OCI-LY1 (cell line): Measurements from ENCODE around the gene ZBTB5.

Source experiments
- EZH2 ChIP-seq: fragments of 200-600 bp; sonication (generic), shearing (Covaris generic); IDR thresholded peaks from 2 replicates; pipeline ENCODE4 v1.8.0; 2017; ENCODE audit warnings: borderline replicate concordance, mixed run types, mild to moderate bottlenecking, antibody characterized with exemption, low read length, moderate library complexity, mixed read lengths
- TF ChIP-seq, protein P1 (sequence below): fragments of 200-600 bp; sonication (generic), shearing (Covaris generic); IDR thresholded peaks from 2 replicates; pipeline ENCODE4 v1.5.1; 2017; ENCODE audit warnings: mild to moderate bottlenecking, antibody characterized with exemption, low read length, moderate library complexity, mixed read lengths

DNA sequence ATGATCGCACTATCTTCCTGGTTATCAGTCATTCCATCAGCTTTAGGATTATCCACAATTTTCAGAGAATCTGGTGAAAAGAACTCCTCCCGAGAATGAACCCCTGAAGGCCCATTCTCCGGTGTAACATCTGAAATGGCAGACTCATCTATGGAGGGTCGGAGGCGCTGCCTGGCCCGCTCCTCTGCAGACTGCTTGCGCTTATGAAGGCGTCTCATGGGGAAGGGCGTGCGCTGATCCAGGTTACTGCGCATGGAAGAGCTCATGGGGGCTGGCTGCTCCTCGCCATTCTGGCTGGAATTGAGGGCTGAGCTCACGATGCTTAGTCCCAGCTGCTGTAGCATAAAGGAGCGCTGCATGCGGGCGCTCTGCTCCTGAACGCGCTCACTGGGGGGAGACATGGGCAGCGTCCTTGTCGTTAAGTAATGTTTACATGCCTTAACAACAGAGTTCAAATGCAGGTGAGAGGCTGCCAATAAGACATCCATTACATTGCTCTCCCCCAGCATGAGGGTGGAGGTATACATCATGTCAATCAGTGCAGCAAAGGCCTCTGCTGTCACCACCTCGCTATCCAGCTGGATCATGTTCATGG, 23.4 kb downstream of the ZBTB5 start:
- TF ChIP-seq, protein P1, sequence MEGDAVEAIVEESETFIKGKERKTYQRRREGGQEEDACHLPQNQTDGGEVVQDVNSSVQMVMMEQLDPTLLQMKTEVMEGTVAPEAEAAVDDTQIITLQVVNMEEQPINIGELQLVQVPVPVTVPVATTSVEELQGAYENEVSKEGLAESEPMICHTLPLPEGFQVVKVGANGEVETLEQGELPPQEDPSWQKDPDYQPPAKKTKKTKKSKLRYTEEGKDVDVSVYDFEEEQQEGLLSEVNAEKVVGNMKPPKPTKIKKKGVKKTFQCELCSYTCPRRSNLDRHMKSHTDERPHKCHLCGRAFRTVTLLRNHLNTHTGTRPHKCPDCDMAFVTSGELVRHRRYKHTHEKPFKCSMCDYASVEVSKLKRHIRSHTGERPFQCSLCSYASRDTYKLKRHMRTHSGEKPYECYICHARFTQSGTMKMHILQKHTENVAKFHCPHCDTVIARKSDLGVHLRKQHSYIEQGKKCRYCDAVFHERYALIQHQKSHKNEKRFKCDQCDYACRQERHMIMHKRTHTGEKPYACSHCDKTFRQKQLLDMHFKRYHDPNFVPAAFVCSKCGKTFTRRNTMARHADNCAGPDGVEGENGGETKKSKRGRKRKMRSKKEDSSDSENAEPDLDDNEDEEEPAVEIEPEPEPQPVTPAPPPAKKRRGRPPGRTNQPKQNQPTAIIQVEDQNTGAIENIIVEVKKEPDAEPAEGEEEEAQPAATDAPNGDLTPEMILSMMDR, result no peak
- no peak for TF ChIP-seq EZH2
